ENCODE data around the gene SLC17A9.

Gene SLC17A9

GRCh38 chr20:62926229-62927127 is 26.0 kb upstream of the SLC17A9 start, which contains the start of gene DIDO1:
DIDO1 (minus strand) TSS chr20:62926505.
- H3K9ac ChIP-seq, result peak within 1 kb of the TSS; percentile 96
- H3K27ac ChIP-seq, result peak within 1 kb of the TSS; percentile 96
- H3K4me2 ChIP-seq, result peak within 1 kb of the TSS; percentile 97
- no peak for TF ChIP-seq Cebpa-rat (IDR thresholded peaks at IDR 0.05)
- H3K4me3 ChIP-seq, result peak within 1 kb of the TSS; percentile 83
- H3K36me3 ChIP-seq, result no peaks in the 10 kb centered on the region
- peaks cover 80% of the 10 kb centered on the region for H3K4me1 ChIP-seq
- H3K9me3 ChIP-seq, result no peaks in the 10 kb centered on the region
- H4K20me1 ChIP-seq, result peaks cover 95% of the 10 kb centered on the region
- H3K27me3 ChIP-seq, result no peaks in the 10 kb centered on the region

- peak overlapping the region; percentile 96 for H3K9ac ChIP-seq
- peaks cover 4% of the 10 kb centered on the region; the same call in 1 of the 2 replicates for H3K36me3 ChIP-seq
- peak overlapping the region; percentile 97 for H3K4me2 ChIP-seq
- peaks cover 82% of the 10 kb centered on the region for H3K4me1 ChIP-seq
- H3K9me3 ChIP-seq, result no peaks in the 10 kb centered on the region
- peak overlapping the region; percentile 83 for H3K4me3 ChIP-seq
- TF ChIP-seq Cebpa-rat (IDR thresholded peaks at IDR 0.05), result no peak
- H3K27ac ChIP-seq, result peak overlapping the region; percentile 96
- peaks cover 95% of the 10 kb centered on the region for H4K20me1 ChIP-seq
- no peaks in the 10 kb centered on the region for H3K27me3 ChIP-seq
Observed at GRCh38 chr20:62927128-62927705, 25.3 kb upstream of the SLC17A9 start.

DNA sequence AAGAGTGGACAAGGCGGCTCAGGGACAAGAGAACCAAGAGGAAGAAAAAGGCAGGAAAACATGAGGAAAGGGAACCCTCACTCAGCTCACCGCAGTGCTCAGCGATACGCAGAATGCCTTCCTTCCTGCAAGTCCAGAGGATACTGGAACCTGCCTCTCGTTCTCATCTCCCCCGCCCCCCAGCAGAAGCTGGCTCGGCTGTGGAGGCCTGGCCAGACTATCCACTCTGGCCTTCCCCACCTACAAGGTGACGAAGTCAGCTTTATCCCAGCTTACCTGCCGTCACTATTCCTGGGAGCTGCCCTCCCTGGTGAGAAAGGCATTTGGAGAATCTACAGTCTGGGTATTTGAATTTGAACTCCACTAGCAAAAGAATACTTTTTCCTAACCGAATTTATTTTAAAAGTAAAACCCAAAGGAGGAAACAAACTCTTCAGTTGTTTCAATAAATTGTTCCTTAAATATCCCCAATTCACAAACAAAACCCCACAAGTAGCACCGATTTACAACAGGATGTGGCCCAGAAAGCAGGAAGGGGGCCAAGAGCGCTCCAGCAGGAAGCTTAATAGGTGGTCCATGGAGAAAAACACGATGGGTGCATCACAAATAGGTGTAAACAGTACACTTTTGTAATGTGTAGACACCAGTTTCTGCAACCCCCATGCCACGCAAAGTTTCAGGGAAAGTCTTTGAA is 24.1 kb upstream of the SLC17A9 start:
- Histone ChIP-seq H3K36me3 (peaks cover 16% of the 10 kb centered on the region), H3K4me3 (peak overlapping the region; percentile 83), H3K27ac (peak overlapping the region; percentile 64), H3K9ac (peak overlapping the region; percentile 76), H3K4me2 (peak overlapping the region; percentile 97), H3K4me1 (peaks cover 82% of the 10 kb centered on the region), H3K9me3 (no peaks in the 10 kb centered on the region), H4K20me1 (peaks cover 95% of the 10 kb centered on the region), H3K27me3 (no peaks in the 10 kb centered on the region)
- TF ChIP-seq Cebpa-rat (IDR thresholded peaks at IDR 0.05), result no peak

- Histone ChIP-seq H3K4me2 (peak overlapping the region; percentile 97), H3K27me3 (no peaks in the 10 kb centered on the region), H3K9ac (peak overlapping the region; percentile 76), H3K4me3 (peak overlapping the region; percentile 83), H4K20me1 (peaks cover 95% of the 10 kb centered on the region), H3K36me3 (peaks cover 23% of the 10 kb centered on the region), H3K4me1 (peaks cover 82% of the 10 kb centered on the region), H3K27ac (peak overlapping the region; percentile 64), H3K9me3 (no peaks in the 10 kb centered on the region)
- no peak for TF ChIP-seq Cebpa-rat (IDR thresholded peaks at IDR 0.05)
Observed at GRCh38 chr20:62929051-62929538, 23.4 kb upstream of the SLC17A9 start.

DNA sequence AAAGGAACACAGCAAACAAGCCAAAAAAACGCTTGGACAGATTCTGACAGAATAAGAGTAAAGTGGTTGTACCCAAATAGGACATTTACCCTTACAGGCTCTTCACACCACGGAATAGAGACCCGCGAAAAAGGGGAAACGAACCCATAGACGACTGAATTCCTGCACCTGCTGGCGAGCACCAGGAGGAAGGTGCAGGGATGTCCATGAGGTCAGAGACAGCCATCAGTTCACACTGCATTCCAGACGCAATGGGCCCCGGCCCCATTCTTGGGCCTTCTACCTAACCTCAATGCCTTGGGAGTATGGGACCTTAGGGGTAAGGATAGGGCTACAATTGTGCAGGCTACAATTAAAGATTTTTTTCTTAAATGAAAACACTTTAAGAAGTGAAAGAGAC is 21.0 kb upstream of the SLC17A9 start:
- Histone ChIP-seq H3K9ac (0 out of 2 replicates have a peak overlapping the region, but pooled peaks have one; percentile 14), H3K4me2 (peak overlapping the region; percentile 33), H3K36me3 (peaks cover 44% of the 10 kb centered on the region), H3K4me1 (peaks cover 95% of the 10 kb centered on the region), H3K27me3 (no peaks in the 10 kb centered on the region), H4K20me1 (peaks cover 100% of the 10 kb centered on the region), H3K9me3 (no peaks in the 10 kb centered on the region), H3K27ac (no peak overlapping the region), H3K4me3 (no peak overlapping the region)
- TF ChIP-seq Cebpa-rat (IDR thresholded peaks at IDR 0.05), result no peak

GRCh38 chr20:62933966-62934365 is 18.5 kb upstream of the SLC17A9 start:
- H3K36me3 ChIP-seq, result peaks cover 44% of the 10 kb centered on the region
- peaks cover 87% of the 10 kb centered on the region for H4K20me1 ChIP-seq
- H3K4me2 ChIP-seq, result 0 out of 2 replicates have a peak overlapping the region, but pooled peaks have one; percentile 22
- no peak for TF ChIP-seq Cebpa-rat (IDR thresholded peaks at IDR 0.05)
- H3K9ac ChIP-seq, result 0 out of 2 replicates have a peak overlapping the region, but pooled peaks have one; percentile 25
- no peaks in the 10 kb centered on the region for H3K9me3 ChIP-seq
- H3K4me1 ChIP-seq, result peaks cover 79% of the 10 kb centered on the region
- H3K27ac ChIP-seq, result no peak overlapping the region
- no peaks in the 10 kb centered on the region for H3K27me3 ChIP-seq
- H3K4me3 ChIP-seq, result no peak overlapping the region

- peaks cover 87% of the 10 kb centered on the region for H4K20me1 ChIP-seq
Observed at GRCh38 chr20:62935204-62935967, 17.1 kb upstream of the SLC17A9 start.

DNA sequence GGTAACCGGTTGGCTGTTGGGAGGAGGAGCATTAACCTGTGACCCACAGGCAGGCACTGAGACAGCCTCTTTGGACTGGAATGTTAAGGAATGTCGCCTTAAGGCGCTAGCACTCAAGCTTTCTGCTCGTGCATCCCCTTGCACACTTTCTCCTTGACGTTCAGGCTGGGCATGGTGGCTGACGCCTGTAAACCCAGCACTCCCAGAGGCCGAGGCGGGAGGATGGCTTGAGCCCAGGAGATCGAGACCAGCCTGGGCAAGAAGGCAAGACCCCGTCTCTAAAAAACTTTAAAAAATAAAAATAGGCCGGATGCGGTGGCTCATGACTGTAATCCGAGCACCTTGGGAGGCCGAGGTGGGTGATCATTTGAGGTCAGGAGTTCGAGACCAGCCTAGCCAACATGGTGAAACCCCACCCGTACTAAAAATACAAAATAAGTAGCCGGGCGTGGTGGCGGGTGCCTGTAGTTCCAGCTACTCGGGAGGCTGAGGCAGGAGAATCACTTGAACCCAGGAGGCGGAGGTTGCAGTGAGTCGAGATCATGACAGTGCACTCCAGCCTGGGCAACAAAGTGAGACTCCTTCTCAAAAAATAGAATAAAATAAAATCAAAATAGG is 16.4 kb upstream of the SLC17A9 start:
- H4K20me1 ChIP-seq, result peaks cover 87% of the 10 kb centered on the region
- H3K27me3 ChIP-seq, result no peaks in the 10 kb centered on the region
- H3K4me2 ChIP-seq, result peak overlapping the region; percentile 88
- TF ChIP-seq Cebpa-rat (IDR thresholded peaks at IDR 0.05), result no peak
- H3K27ac ChIP-seq, result 0 out of 2 replicates have a peak overlapping the region, but pooled peaks have one; percentile 99
- H3K4me3 ChIP-seq, result peak overlapping the region; percentile 96
- H3K9me3 ChIP-seq, result no peaks in the 10 kb centered on the region
- peaks cover 57% of the 10 kb centered on the region for H3K36me3 ChIP-seq
- peaks cover 79% of the 10 kb centered on the region for H3K4me1 ChIP-seq
- H3K9ac ChIP-seq, result peak overlapping the region; percentile 99; the same call in 1 of the 2 replicates

More at GRCh38 chr20:62935204-62935967, 17.1 kb upstream of the SLC17A9 start:
- TF ChIP-seq Cebpa-rat (IDR thresholded peaks at IDR 0.05), result no peak
- Histone ChIP-seq H3K27ac (0 out of 2 replicates have a peak overlapping the region, but pooled peaks have one; percentile 20), H3K9me3 (no peaks in the 10 kb centered on the region), H3K27me3 (no peaks in the 10 kb centered on the region), H3K4me2 (peak overlapping the region; percentile 88), H3K4me3 (0 out of 2 replicates have a peak overlapping the region, but pooled peaks have one; percentile 96), H3K9ac (peak overlapping the region; percentile 99; the same call in 1 of the 2 replicates), H3K36me3 (peaks cover 50% of the 10 kb centered on the region), H3K4me1 (peaks cover 79% of the 10 kb centered on the region)

All from BLaER1 (cell line).